OCI-LY7 (cell line): Measurements from ENCODE around the gene OR1S2.

ENCODE experiments used
- CTCF ChIP-seq: fragments of 200-600 bp; sonication (generic); conservative IDR thresholded peaks from 2 replicates; pipeline ENCODE4 v1.5.1; 2014; ENCODE audit warnings: mild to moderate bottlenecking, antibody characterized with exemption, low read length, moderate library complexity, mixed read lengths
- EZH2phosphoT487 ChIP-seq: fragments of 200-600 bp; sonication (generic); IDR thresholded peaks from 2 replicates; pipeline ENCODE4 v1.6.1; 2018; ENCODE audit warnings: low read depth, borderline replicate concordance, mild to moderate bottlenecking, mixed run types, antibody characterized with exemption, low read length, moderate library complexity, mixed read lengths

GRCh38 chr11:58178444-58178843 is 25.5 kb downstream of the OR1S2 start:
- TF ChIP-seq CTCF (no peak), EZH2phosphoT487 (no peak)
